GM21360 (cell line): ENCODE results near the gene SLC47A2.

Experiments used
- ATAC-seq: cut with Tn5 transposase; IDR thresholded peaks from one replicate; pipeline ENCODE4 v1.9.1; 2021; ENCODE audit warnings: mild to moderate bottlenecking, moderate library complexity; ENCODE audit not compliant: unreplicated experiment

Gene SLC47A2

DNA sequence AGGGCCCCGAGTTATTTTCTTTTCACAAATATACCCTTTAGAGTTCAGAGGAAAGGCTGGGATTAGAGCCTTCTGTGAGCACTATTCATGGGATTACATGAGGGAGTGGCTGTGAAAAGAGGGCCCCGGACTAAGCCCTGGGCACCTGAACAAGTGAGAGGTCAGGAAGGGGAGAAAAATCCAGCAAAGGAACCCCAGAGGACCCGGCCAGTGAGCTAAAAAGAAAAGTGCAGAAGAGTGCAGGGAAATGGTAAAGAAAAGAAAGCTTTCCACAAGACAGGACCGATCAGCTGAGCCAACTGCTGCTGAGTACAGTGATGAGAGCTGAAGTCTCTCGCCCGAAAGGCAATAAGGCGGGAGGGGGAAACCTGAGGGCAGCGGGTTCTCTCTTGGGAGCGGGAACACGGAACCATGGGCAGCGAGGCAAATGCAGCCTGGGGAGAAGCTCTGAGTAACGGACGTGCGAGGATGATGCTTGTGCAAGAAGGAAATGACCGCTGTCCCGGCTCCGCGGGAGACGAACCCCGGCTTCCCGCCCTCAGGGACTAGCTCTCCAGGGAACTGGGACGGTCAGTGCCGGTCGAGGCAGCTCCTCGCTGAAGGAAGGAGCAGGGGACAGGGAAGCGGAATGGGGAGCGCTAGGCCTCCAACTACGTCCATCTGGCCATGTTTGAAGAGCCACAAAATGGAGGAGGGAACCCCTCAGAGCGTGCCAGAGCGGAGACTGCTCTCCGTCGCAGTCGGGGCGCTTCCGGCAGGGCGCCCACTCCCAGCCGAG lies 68.5 kb downstream of the SLC47A2 start:
- ATAC-seq, result peak; percentile 21

DNA sequence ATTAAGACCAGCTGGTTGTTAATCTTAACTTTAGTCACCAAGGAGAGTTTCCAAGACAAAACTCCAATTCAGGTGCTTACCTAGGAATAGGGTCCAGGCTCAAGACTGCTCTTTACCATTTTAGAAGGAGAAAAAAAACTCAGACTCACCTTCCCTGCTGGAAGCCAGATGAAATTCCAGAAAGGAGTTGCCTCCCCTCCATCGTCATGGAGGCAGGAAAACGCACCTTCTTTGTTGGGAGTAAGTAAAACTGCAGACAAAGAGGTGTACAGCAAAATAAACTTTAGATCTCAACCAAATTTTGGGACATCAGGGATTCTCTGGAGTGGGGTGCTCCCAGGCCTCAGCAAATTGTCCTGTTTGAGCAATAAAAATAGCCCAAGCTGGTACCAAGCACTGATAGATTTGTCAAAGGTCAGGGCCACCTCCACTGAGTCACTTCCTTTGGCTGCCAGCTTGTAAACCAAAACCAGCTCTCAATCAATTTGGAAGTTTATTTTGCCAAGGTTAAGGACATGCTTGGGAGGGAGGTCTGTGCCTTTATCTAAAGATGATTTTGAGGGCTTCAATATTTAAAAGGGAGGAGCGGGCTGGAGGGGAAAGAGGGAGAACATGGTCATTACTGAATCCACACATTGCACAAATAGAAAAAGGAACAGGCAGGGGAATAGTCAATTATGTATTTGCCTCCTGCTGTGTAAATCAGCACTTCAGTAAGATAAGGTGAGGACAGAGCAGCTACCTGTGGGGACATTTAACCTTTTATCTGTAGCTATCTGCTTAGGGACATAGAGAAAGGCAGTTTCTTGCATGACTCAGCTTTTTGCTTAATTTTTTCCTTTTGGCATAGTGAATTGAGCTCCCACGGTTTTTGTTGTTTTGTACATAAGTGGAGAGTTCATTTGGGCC lies 69.3 kb downstream of the SLC47A2 start:
- ATAC-seq, result no peak

DNA sequence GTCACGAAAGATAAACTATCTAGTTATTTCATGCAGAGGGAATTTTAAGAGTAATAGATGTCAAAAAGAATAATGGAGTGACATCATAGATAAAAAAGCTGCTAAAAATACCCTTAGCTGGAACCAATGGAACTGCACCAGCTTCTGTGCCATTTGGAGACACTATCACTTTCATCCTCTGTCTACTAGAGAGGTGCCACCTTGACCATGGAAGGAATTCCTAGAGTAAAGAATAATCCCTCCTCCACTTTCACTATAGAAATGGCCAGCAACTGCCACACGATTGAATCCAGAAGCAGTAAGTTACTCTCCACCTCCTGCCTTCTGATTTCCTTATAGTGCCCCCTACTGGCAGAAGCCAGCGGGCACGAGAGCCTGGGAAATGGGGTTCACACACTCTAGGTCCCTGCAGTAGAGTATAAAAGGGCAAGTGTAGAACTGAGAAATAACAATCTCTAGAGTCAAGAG lies 70.6 kb downstream of the SLC47A2 start:
- no peak for ATAC-seq

DNA sequence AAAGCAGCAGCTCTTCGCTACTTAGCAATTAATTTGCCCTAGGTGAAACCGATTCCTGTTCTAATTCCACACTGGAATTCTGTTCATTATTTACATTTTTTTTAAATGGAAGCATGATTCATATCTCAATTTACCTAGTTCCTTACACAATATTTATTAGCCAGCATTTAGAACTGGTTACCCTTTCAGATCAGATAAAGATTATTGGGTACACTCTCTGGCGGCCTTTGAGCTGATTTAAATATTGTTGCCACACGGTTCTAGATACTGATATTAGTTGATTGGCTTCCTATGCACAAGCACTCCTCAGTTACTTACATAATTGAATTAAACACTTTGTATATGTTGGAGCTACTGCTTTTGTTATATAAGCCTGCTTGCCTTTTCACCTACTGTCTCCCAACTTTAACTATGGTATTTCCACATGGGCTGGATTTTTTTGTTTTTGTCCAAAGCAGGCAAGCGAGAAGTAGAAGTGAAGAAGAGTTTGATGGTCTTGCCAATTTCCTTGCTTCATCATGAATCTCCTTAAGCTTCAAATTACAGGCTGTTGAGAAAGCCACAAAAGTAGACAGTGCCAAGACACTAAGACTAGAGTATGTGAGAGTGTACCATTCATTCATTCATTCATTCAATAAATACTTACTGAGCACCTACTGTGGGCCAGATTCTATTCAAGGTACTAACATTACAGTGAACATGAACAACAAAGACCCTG lies 71.7 kb downstream of the SLC47A2 start:
- no peak for ATAC-seq

DNA sequence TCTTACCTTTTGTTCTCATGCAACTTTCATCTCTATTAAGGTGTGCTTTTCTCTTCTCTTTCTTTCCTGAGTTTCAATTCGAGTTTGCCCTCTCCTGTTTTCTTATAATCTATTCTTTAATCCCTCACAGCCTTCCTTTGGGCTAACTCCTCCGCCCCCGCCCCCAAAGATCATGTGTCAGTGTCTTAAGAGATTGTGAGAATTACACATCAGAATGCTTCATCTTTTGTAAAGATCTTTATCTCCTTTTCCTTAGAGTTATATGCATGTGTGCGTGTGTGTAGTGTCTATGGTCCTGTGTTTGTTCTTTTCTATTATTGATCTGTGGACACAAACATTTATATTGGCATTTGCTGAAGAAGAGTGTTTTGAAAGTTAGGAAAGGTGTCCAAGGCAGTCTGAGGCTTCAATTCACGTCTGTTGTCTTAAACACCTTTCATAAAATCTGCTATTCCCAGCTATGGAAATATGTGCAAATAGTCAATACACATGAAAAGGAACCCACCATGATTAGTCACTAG lies 74.0 kb downstream of the SLC47A2 start:
- no peak for ATAC-seq

DNA sequence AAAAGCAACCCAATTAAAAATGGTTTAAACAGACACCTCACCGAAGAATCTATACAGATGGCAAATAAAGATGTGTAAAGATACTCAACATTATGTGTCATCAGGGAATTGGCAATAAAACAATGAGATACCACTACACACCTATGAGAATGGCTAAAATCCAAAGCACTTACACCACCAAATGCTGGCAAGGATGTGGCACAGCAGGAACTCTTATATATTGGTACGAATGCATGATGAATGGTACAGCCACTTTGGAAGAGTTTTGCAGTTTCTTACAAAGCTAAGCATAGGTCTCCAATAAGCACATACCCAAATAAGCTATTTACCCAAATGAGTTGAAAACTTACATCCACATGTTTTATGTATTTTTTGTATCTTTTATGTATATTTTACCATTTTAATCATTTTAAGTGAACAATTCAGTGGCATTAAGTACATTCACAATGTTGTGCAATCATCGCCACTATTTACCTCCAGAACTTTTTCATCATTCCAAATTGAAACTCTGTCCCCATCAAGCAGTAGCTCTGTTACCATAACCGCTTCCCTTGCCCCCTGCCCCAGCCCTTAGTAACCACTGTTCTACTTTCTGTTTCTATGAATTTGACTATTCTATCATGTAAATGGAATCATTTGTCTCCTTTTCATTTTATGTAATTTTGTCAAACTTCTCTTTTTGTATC lies 74.6 kb downstream of the SLC47A2 start:
- ATAC-seq, result no peak

DNA sequence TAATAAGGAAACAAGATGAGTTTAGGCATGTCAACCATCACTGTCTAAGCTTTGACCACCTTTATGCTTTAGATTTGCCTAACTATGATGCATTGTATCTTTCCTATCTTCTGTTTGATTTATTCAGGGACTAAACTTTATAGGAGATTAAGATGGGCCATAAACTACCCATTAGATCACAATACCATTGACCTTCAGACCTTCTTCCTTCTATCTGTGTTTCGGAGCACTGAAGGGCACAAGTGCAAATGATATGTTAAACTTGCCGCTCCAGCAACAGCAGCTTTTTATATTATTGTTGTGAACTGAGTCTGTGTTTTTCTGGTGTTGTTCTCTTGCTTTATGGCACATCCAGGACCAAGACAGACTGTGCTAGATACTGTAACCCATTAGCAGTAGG lies 84.5 kb downstream of the SLC47A2 start:
- no peak for ATAC-seq

DNA sequence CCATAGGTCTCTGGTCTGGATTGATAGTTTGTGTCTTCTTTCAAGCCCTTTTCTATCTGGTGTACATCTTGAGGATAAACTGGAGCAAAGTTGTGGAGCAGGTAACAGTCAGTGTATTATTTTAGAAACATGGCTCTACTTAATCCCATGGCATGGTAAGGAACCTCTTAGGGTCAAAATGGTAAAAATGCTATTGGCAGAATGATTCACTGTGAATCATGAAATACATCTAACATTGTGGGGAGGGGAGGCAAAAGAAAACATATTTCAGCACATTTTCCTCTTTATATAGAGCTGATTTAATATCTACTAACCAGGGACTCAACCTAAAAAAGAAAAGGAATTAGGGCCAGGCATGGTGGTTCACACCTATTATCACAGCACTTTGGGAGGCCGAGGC lies 85.7 kb downstream of the SLC47A2 start:
- no peak for ATAC-seq

DNA sequence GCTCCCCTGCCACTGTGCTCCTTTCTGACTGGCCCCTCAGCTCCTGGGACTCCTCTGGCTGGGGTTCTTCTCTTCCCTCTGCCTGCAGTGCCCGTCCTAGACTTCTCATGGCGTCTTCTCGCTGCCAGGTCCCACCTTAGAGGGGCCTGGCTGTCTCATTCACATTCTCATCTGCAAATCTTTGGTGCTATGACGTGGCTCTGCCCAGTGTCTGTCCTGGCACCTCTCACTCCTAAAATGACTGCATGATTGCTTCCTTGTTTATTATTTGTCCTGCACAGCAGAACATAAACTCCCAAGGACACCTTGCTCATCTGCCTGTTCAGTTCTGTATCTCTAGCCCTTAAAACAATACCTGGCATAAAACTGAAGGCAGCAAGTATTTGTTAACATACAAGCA lies 86.3 kb downstream of the SLC47A2 start:
- no peak for ATAC-seq

DNA sequence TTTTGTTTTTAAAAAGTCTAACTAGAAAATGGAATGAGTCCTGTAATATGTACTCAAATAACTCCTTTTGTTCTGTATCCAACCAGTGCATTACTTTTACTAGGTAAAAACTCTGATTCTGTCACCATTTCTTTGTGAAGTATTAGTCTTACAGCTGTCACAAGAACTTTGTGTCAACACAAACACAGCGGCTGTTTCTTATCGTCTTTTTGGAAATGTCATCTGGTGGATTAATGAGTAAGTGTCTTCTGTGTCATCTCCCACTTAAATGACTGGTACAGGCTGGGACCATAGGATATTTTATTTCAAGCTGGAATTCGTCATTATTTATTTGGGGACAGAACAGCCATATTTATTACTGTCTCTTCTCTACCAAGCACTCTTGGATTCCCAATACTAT lies 86.9 kb downstream of the SLC47A2 start:
- ATAC-seq, result no peak
